PC-3 (cell line): ENCODE measurements around the gene GPX4. TPM values are rescaled to one million over a fixed set of nuclear protein-coding genes. Genes with fewer than 3 reads are reported as not detected.

Experiments
- ATAC-seq: fragments of 200-7000 bp; cut with Tn5 transposase; 2 replicates; pipeline ENCODE4 v1.9.1; 2020; ENCODE audit warnings: mild to moderate bottlenecking, moderate library complexity
- BruUV-seq: library from RNA; stranded (reverse); fragments of 400-500 nt; replicated peaks from 2 replicates; lab custom pipeline; 2021; lab: Mats Ljungman, UMichigan
- CTCF ChIA-PET: fragments of 300-600 bp; sonication (Branson Sonifier 250); formaldehyde crosslinking; loops from one replicate; lab custom pipeline; 2022; ENCODE audit warnings: antibody characterized with exemption; lab: Charles Lee
- POLR2A ChIA-PET: fragments of 300-600 bp; sonication (Branson Sonifier 250); formaldehyde crosslinking; loops from one replicate; lab custom pipeline; 2022; ENCODE audit warnings: antibody characterized with exemption; ENCODE audit not compliant: unreplicated experiment; lab: Charles Lee
- DNase-seq: peaks from one replicate; pipeline ENCODE4 v3.0.0-alpha.2; 2015
- H2AFZ ChIP-seq: fragments of 300-600 bp; sonication (generic); 2 replicates; pipeline ENCODE4 v1.6.0; 2016; ENCODE audit warnings: antibody characterized with exemption, low read length
- H3F3A ChIP-seq: fragments of 300-600 bp; sonication (generic); one replicate; pipeline ENCODE4 v1.6.0; 2017; ENCODE audit warnings: antibody characterized with exemption, low read length, control low read depth, mild to moderate bottlenecking; ENCODE audit not compliant: unreplicated experiment
- H3K27ac ChIP-seq: fragments of 300-600 bp; sonication (generic); 2 replicates; pipeline ENCODE4 v1.5.1; 2016; ENCODE audit warnings: mild to moderate bottlenecking, low read length
- H3K27me3 ChIP-seq: fragments of 300-600 bp; sonication (generic); 2 replicates; pipeline ENCODE4 v1.6.1; 2016; ENCODE audit warnings: low read length, mixed read lengths
- H3K36me3 ChIP-seq: fragments of 300-600 bp; sonication (generic); 2 replicates; pipeline ENCODE4 v1.6.1; 2016; ENCODE audit warnings: low read depth, mixed run types, low read length, mixed read lengths
- H3K4me1 ChIP-seq: fragments of 300-600 bp; sonication (generic); 2 replicates; pipeline ENCODE4 v1.5.1; 2016; ENCODE audit warnings: low read length; ENCODE audit not compliant: insufficient read depth
- H3K4me2 ChIP-seq: fragments of 300-600 bp; sonication (generic); 2 replicates; pipeline ENCODE4 v1.6.0; 2016; ENCODE audit warnings: low read length
- H3K4me3 ChIP-seq: fragments of 300-600 bp; sonication (generic); 2 replicates; pipeline ENCODE4 v1.5.1; 2016; ENCODE audit warnings: mild to moderate bottlenecking, low read length, mixed read lengths
- H3K79me2 ChIP-seq: fragments of 300-600 bp; sonication (generic); 2 replicates; pipeline ENCODE4 v1.6.1; 2017; ENCODE audit warnings: low read length, mixed read lengths
- H3K9ac ChIP-seq: fragments of 300-600 bp; sonication (generic); 2 replicates; pipeline ENCODE4 v1.6.0; 2016; ENCODE audit warnings: mild to moderate bottlenecking, low read length
- H3K9me2 ChIP-seq: fragments of 300-600 bp; sonication (generic); replicated peaks from 2 replicates; pipeline ENCODE4 v1.6.1; 2016; ENCODE audit warnings: mixed run types, low read length, mixed read lengths
- H3K9me3 ChIP-seq: fragments of 300-600 bp; sonication (generic); 2 replicates; pipeline ENCODE4 v1.6.1; 2016; ENCODE audit warnings: low read length, mixed read lengths
- H4K20me1 ChIP-seq: fragments of 300-600 bp; sonication (generic); 2 replicates; pipeline ENCODE4 v1.6.1; 2016; ENCODE audit warnings: low read length, mixed read lengths
- CTCF ChIP-seq: fragments of 300-600 bp; sonication (generic); conservative IDR thresholded peaks from 2 replicates; pipeline ENCODE4 v1.5.1; 2017; ENCODE audit warnings: antibody characterized with exemption, low read depth, mild to moderate bottlenecking, low read length
- EZH2 ChIP-seq: fragments of 300-600 bp; sonication (generic); IDR thresholded peaks from one replicate; pipeline ENCODE4 v1.6.1; 2017; ENCODE audit warnings: antibody characterized with exemption, mild to moderate bottlenecking, low read length; ENCODE audit not compliant: unreplicated experiment
- EZH2phosphoT487 ChIP-seq: fragments of 300-600 bp; sonication (generic); IDR thresholded peaks from 2 replicates; pipeline ENCODE4 v1.6.1; 2018; ENCODE audit warnings: mild to moderate bottlenecking, antibody characterized with exemption, low read length, borderline replicate concordance
- intact Hi-C: fragments of 100-400 bp; cut with micrococcal nuclease; formaldehyde crosslinking; loops from 2 replicates; pipeline ENCODE4 v1.9.0; 2023
- total RNA-seq: library from RNA; depleted of rRNA; stranded (reverse); fragments of >200 nt; gene quantifications from 2 replicates; pipeline ENCODE4 v1.2.3, GENCODE V29; 2014

Gene GPX4
- total RNA-seq, 1 experiment from 2014 or later = 644 TPM

GRCh38 chr19:1116726-1117581, 13.2 kb downstream of the GPX4 start:
- no peaks in the 10 kb centered on the region for H3K9me3 ChIP-seq
- no peaks in the 10 kb centered on the region for H3K4me1 ChIP-seq
- no peaks in the 10 kb centered on the region for H4K20me1 ChIP-seq
- H3K27ac ChIP-seq = no peak overlapping the region
- POLR2A ChIA-PET = no interaction called here
- CTCF ChIA-PET = no interaction called here
- H3K27me3 ChIP-seq = no peaks in the 10 kb centered on the region
- no peak overlapping the region for H2AFZ ChIP-seq
- ATAC-seq (no peak), DNase-seq (no peak)
- no peak overlapping the region for H3K4me2 ChIP-seq
- H3K36me3 ChIP-seq = peaks cover 10% of the 10 kb centered on the region
- H3K79me2 ChIP-seq = no peaks in the 10 kb centered on the region
- no TSS peak for BruUV-seq
- no peaks in the 10 kb centered on the region for H3F3A ChIP-seq
- intact Hi-C loops = no loop called here
- H3K9me2 ChIP-seq = no peaks in the 10 kb centered on the region
- H3K4me3 ChIP-seq = no peak overlapping the region
- no peak overlapping the region for H3K9ac ChIP-seq
- TF ChIP-seq EZH2 = no peak
- no peak for TF ChIP-seq EZH2phosphoT487
- TF ChIP-seq CTCF = no peak

GRCh38 chr19:1117654-1118053, 13.9 kb downstream of the GPX4 start:
- ChIA-PET CTCF (no interaction called here), POLR2A (no interaction called here)
- no TSS peak for BruUV-seq
- Histone ChIP-seq H3F3A (no peaks in the 10 kb centered on the region), H3K9ac (no peak overlapping the region), H3K9me3 (no peaks in the 10 kb centered on the region), H3K9me2 (no peaks in the 10 kb centered on the region), H4K20me1 (0 out of 2 replicates have a peak, but pooled peaks cover under 1% of the 10 kb centered on the region), H3K79me2 (no peaks in the 10 kb centered on the region), H2AFZ (no peak overlapping the region), H3K4me1 (no peaks in the 10 kb centered on the region), H3K27me3 (no peaks in the 10 kb centered on the region), H3K36me3 (peaks cover 13% of the 10 kb centered on the region), H3K27ac (no peak overlapping the region), H3K4me3 (no peak overlapping the region), H3K4me2 (no peak overlapping the region)
- no peak for ATAC-seq
- TF ChIP-seq CTCF (no peak), EZH2phosphoT487 (no peak), EZH2 (no peak)
- DNase-seq = no peak
- intact Hi-C loops = no loop called here

GRCh38 chr19:1118999-1119398, 15.2 kb downstream of the GPX4 start:
- intact Hi-C loops = no loop called here
- Histone ChIP-seq H3K9ac (no peak overlapping the region), H3K36me3 (peaks cover 15% of the 10 kb centered on the region), H3K4me2 (no peak overlapping the region), H4K20me1 (0 out of 2 replicates have a peak, but pooled peaks cover 3% of the 10 kb centered on the region), H2AFZ (no peak overlapping the region), H3K4me3 (no peak overlapping the region), H3K4me1 (no peaks in the 10 kb centered on the region), H3K79me2 (no peaks in the 10 kb centered on the region), H3K27me3 (no peaks in the 10 kb centered on the region), H3K9me3 (no peaks in the 10 kb centered on the region), H3F3A (no peaks in the 10 kb centered on the region), H3K27ac (no peak overlapping the region), H3K9me2 (no peaks in the 10 kb centered on the region)
- no peak for TF ChIP-seq EZH2
- TF ChIP-seq EZH2phosphoT487 = no peak
- TF ChIP-seq CTCF = no peak
- ATAC-seq = no peak
- DNase-seq = no peak
- no TSS peak for BruUV-seq
- ChIA-PET CTCF (no interaction called here), POLR2A (no interaction called here)
